HepG2 (cell line): Measurements from ENCODE around the gene ASTN1.

ENCODE experiments used
- CTCF ChIP-seq: sonication (generic); formaldehyde crosslinking; IDR thresholded peaks from 2 replicates; pipeline ENCODE4 v1.5.0; 2020; ENCODE audit warnings: mild to moderate bottlenecking, missing genetic modification reagents, moderate library complexity
- GLI4 ChIP-seq: sonication (generic); formaldehyde crosslinking; IDR thresholded peaks from 2 replicates; pipeline ENCODE4 v1.5.1; 2020; ENCODE audit warnings: missing genetic modification reagents, mild to moderate bottlenecking, moderate library complexity, borderline replicate concordance
- HNRNPH1 ChIP-seq: fragments of 200-400 bp; formaldehyde crosslinking; optimal IDR thresholded peaks from 2 replicates; pipeline ENCODE3; 2017; ENCODE audit warnings: mild to moderate bottlenecking, low read depth, low read length
- JUND ChIP-seq: sonication (generic); formaldehyde crosslinking; IDR thresholded peaks from 2 replicates; pipeline ENCODE4 v1.8.0; 2022; ENCODE audit warnings: mild to moderate bottlenecking, missing genetic modification reagents
- MAZ ChIP-seq, 2 experiments: sonication (generic) in 1 of 2; formaldehyde crosslinking in 1 of 2; IDR thresholded peaks; 2 replicates each; pipeline versions ENCODE4 v1.5.0 to v1.6.1; 2012 to 2020; ENCODE audit warnings: low read depth in 2 of 2, mild to moderate bottlenecking in 2 of 2, borderline replicate concordance in 1 of 2, improper control_type of control experiment in 1 of 2, low read length in 1 of 2, missing genetic modification reagents in 1 of 2, moderate library complexity in 1 of 2
- MIER3 ChIP-seq: IDR thresholded peaks from 2 replicates; pipeline ENCODE4 v1.6.1; 2016; ENCODE audit warnings: missing compliant biosample characterization, borderline replicate concordance
- SUZ12 ChIP-seq: fragments of 150-350 bp; IDR thresholded peaks from 2 replicates; pipeline ENCODE4 v1.6.1; 2014; ENCODE audit warnings: low read depth, low read length
- ZFY ChIP-seq: sonication (generic); formaldehyde crosslinking; IDR thresholded peaks from 2 replicates; pipeline ENCODE4 v1.4.0; 2020; ENCODE audit warnings: missing genetic modification reagents
- TF ChIP-seq, protein P1 (sequence below): sonication (generic); formaldehyde crosslinking; IDR thresholded peaks from 2 replicates; pipeline ENCODE4 v1.8.0; 2022; ENCODE audit warnings: missing genetic modification reagents, mild to moderate bottlenecking, inconsistent platforms, borderline replicate concordance

DNA sequence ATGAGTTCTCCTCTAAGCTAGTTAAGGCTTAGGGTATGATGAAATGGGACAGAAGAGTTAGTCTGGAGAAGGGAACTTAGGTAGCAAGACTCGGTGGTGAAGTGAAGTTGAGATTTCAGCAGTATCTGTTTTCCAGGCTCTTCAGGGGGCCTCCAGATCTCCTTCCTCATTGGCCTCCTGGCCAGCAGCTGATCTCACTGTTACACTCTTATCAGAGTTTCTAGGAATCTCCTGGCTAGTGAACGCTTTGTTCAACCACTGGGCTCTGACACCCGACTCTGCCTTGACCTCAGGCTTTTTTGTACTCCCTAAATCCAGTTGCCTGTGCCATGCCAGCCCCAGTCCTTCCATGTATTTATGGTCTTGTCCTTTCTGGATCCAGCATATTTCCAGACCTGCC is 311.0 kb downstream of the ASTN1 start:
- TF ChIP-seq, protein P1, sequence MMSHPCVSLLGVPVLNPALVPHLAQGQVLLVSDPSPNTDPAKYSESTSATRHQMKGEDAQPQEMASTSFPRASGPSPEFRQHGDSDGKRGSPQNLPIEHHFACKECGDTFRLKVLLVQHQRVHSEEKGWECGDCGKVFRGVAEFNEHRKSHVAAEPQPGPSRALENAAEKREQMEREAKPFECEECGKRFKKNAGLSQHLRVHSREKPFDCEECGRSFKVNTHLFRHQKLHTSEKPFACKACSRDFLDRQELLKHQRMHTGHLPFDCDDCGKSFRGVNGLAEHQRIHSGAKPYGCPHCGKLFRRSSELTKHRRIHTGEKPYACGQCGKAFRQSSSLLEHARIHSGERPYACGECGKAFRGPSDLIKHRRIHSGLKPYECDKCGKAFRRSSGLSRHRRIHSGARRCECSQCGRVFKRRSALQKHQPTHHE (CRISPR knock-in tag) = no peak
- TF ChIP-seq CTCF (CRISPR knock-in tag) = no peak
- no peak for TF ChIP-seq HNRNPH1
- no peak for TF ChIP-seq JUND (CRISPR knock-in tag)
- no peak for TF ChIP-seq SUZ12
- no peak for TF ChIP-seq MAZ (IDR thresholded peaks at IDR 0.05; ENCODE audit: borderline replicate concordance, low read depth, low read length)
- no peak for TF ChIP-seq MAZ (CRISPR knock-in tag; IDR thresholded peaks at IDR 0.05; ENCODE audit: low read depth)
- no peak for TF ChIP-seq ZFY (CRISPR knock-in tag)
- TF ChIP-seq MIER3 (CRISPR knock-in tag) = no peak
- TF ChIP-seq GLI4 (CRISPR knock-in tag) = no peak
